HG02970 (cell line): ENCODE measurements around the gene KRT3.

Experiments
- ATAC-seq: cut with Tn5 transposase; IDR thresholded peaks from one replicate; pipeline ENCODE4 v1.9.1; 2021; ENCODE audit warnings: mild to moderate bottlenecking, moderate library complexity, moderate number of reproducible peaks; ENCODE audit not compliant: unreplicated experiment, low FRiP score

Gene KRT3

DNA sequence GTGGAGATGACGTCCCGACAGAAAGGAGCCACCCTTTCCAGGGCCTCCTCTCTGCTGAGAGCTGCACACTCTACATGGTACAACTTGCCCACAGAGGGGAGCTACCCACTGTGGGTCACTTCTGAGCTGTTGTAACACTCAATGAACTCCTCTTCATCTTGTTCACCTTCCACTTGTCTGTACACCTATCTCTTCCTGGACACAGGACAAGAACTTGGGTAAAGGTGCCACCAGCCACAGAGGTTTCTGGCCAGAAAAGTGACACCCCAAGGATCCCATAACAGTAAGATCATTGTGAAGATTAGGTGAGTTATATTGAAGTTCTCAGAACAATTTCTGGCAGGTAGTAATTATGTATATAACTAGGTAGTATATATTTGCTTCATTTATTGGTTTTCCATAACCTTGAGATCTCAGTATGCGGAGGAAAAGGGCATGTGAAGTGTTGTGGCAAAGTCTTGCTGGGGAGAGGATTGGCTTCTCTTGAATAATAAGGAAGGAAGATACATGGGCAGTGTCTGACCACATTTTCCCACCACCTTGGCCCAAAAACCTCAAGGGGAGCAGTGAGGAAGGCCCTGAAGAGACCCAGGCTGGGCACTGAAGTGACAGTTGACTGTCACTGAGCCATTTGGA lies 53.0 kb downstream of the KRT3 start:
- no peak for ATAC-seq

DNA sequence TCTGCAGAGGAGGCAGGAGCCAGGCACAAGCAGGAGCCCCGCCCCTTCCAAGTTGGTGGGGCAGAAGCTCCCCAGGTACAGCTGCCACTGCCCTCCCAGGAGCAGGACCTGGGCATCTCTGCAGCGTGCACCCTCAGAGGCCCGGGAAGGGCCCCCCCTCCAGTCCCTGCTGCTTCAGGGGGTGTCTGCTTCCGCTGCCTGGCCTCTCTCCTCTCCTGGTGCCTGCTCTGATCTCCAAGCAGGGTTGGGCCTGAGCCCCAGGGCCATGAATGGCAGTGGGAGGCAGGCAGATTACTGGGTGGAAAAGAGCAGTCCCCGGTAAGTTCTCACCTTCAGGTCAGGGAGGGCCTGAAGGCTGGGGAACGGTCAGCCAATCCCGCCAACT lies 53.7 kb downstream of the KRT3 start:
- no peak for ATAC-seq

DNA sequence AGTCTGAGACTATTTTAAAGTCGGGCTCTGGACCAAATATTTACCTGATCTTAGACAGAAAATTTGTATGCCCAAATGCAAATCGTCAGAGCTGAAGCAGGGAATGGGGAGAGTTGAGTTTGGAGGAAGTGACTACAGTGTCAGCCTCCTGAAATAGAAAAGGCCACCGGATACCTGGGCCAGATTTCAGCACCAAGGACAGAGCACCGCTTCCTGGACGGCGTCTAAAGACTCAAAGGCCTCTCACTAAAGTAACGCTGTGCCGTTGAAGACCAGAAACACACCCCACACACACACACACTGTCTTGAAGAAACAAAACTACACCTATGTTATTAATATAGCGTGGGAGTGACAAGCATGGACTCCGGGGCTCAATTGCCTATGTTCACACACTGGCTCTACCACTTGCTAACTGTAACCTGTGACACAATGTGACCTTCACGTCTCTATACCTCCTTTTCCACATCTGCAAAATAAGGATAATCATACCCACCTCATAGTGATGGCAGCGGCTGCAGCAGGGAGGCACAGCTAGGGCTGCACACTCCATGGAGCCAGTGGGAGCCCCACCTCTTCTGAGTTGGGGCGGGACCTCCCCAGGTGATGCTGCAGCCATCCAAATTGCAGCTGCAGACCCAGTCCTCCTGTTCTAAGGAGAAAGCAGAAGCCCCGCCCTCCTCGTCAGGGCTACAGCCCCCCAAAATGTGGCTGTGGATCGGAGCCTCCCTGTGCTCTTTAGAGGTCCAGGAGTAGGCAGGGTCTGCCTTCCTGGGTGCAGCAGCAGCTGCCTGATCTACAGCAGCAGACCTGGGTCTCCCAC lies 54.3 kb downstream of the KRT3 start:
- ATAC-seq = no peak

DNA sequence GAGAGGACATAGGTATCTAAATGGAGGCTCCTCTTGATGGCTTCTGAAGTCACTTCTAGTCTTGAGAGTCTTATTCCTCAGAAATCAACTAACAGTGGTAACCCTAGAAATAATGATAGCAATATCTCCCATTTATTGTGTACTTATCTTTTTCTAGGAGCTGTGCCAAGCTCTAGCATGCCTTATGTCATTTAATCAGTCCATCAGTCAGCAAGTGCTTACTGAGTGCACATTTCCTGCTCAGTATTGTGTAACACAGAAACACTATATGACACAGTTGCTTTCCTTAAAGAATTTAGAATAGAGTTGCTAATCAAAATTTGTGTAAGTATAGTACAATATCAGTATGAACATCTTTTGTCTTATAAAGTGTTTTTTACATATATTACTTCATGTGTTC lies 55.3 kb downstream of the KRT3 start:
- ATAC-seq = no peak

DNA sequence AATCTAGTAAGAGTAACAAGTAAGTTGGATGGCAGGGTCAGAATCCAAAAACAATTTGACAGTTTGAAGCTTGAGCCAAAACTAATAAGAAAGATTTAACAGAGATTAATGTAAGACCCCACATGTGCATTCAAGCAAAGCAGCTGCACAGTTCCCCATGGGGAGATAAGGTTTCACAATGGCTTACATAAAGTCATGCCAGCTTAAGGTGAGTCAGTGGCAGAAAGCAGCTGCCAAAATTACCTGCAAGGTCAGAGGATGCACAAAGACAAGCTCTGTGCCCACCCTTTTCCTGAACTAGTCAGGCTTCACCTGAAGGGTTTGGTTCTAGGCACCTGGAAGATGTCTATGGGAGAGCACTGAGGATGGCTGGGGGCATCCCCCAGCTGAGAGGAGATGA lies 56.0 kb downstream of the KRT3 start:
- ATAC-seq = no peak
